NCI-H510A (cell line): ENCODE results near the gene ZNF620.
A peak's percentile ranks its signal among the peaks of the same experiment; 100 is the strongest.
"Not testable (repeated sequence)": the region's sequence is repeated elsewhere in the genome, so short reads cannot be mapped to it uniquely, and the experiment has no call there.

ENCODE experiments used
- DNase-seq: peaks from one replicate; lab custom pipeline; 2025; lab: John Stamatoyannopoulos, UW

ZNF620 gene

GRCh38 chr3:40505599-40506462, at the start of gene ZNF620:
Gene ZNF620 (plus strand): TSS chr3:40506039. CDS start chr3:40506353, 314 bp downstream.
- DNase-seq: peak; percentile 54

- DNase-seq: no peak
Measured at GRCh38 chr3:40456279-40456939, 49.4 kb upstream of the ZNF620 start.

- DNase-seq: peak; percentile 90
Measured at GRCh38 chr3:40456940-40457823, 48.7 kb upstream of the ZNF620 start, which contains the start of gene RPL14. Gene RPL14 (plus strand): TSS chr3:40457339. CDS start chr3:40457472, 133 bp downstream.

GRCh38 chr3:40458473-40458872, 47.4 kb upstream of the ZNF620 start:
- no peak for DNase-seq

- not testable (repeated sequence) for DNase-seq
Measured at GRCh38 chr3:40460481-40460880, 45.4 kb upstream of the ZNF620 start.

- DNase-seq: no peak
Measured at GRCh38 chr3:40461161-40461560, 44.7 kb upstream of the ZNF620 start.

- not testable (repeated sequence) for DNase-seq
Measured at GRCh38 chr3:40462838-40463237, 43.0 kb upstream of the ZNF620 start.

GRCh38 chr3:40463579-40463978, 42.3 kb upstream of the ZNF620 start:
- no peak for DNase-seq

GRCh38 chr3:40464339-40465110, 41.3 kb upstream of the ZNF620 start:
- DNase-seq: no peak

- DNase-seq: no peak
Measured at GRCh38 chr3:40465111-40465407, 40.8 kb upstream of the ZNF620 start.

GRCh38 chr3:40465456-40465855, 40.4 kb upstream of the ZNF620 start:
- DNase-seq: no peak

GRCh38 chr3:40468018-40468417, 37.8 kb upstream of the ZNF620 start:
- DNase-seq: no peak

- no peak for DNase-seq
Measured at GRCh38 chr3:40470701-40471100, 35.1 kb upstream of the ZNF620 start.

GRCh38 chr3:40476478-40477470, 29.1 kb upstream of the ZNF620 start, which contains the start of gene ZNF619:
Gene ZNF619 (plus strand): TSS chr3:40477122. CDS start chr3:40477980, 858 bp downstream.
- peak; percentile 27 for DNase-seq

- DNase-seq: no peak
Measured at GRCh38 chr3:40477666-40478065, 28.2 kb upstream of the ZNF620 start.

- DNase-seq: no peak
Measured at GRCh38 chr3:40487172-40487571, 18.7 kb upstream of the ZNF620 start.

GRCh38 chr3:40490916-40491315, 14.9 kb upstream of the ZNF620 start:
- DNase-seq: no peak

- DNase-seq: no peak
Measured at GRCh38 chr3:40494698-40495097, 11.1 kb upstream of the ZNF620 start.

- no peak for DNase-seq
Measured at GRCh38 chr3:40497288-40497687, 8.6 kb upstream of the ZNF620 start.

- no peak for DNase-seq
Measured at GRCh38 chr3:40499952-40500351, 5.9 kb upstream of the ZNF620 start.
